Fibroblast of lung (primary cell): ENCODE measurements around the gene NOD1. TPM values are rescaled to one million over a fixed set of nuclear protein-coding genes. Genes with fewer than 3 reads are reported as not detected.

ENCODE experiments used
- DNase-seq, 2 donors: peaks; one replicate each; pipeline versions ENCODE4 v3.0.0 to v3.0.0-alpha.2; 2010; ENCODE audit warnings: low read depth in 2 of 2
- H2AFZ ChIP-seq: 2 replicates; pipeline ENCODE4 v1.5.1; 2012; ENCODE audit warnings: low read length, control low read depth, inconsistent platforms
- H3K27ac ChIP-seq: 2 replicates; pipeline ENCODE4 v1.5.1; 2011; ENCODE audit warnings: low read length, control low read depth; ENCODE audit not compliant: insufficient read depth
- H3K27me3 ChIP-seq: 2 replicates; pipeline ENCODE4 v1.5.1; 2011; ENCODE audit warnings: mild to moderate bottlenecking, low read length; ENCODE audit not compliant: control insufficient read depth, insufficient read depth
- H3K36me3 ChIP-seq: 2 replicates; pipeline ENCODE4 v1.5.1; 2011; ENCODE audit warnings: low read length; ENCODE audit not compliant: control insufficient read depth, insufficient read depth
- H3K4me1 ChIP-seq: 2 replicates; pipeline ENCODE4 v1.5.1; 2011; ENCODE audit warnings: low read length; ENCODE audit not compliant: control insufficient read depth, insufficient read depth; ENCODE audit errors: extremely low read depth
- H3K4me2 ChIP-seq: 2 replicates; pipeline ENCODE4 v1.5.1; 2011; ENCODE audit warnings: low read length, control low read depth; ENCODE audit not compliant: insufficient read depth; ENCODE audit errors: extremely low read depth
- H3K4me3 ChIP-seq, 4 experiments: fragments of 200-600 bp in 1 of 4; sonication (generic) in 1 of 4; replicated peaks in 1 of 4; 2 replicates each; pipeline ENCODE4 v1.5.1; 2011 to 2016; ENCODE audit warnings: low read length in 4 of 4, low read depth in 3 of 4, mild to moderate bottlenecking in 3 of 4, control low read depth in 2 of 4, inconsistent platforms in 1 of 4, mixed read lengths in 1 of 4; ENCODE audit not compliant: insufficient read depth in 1 of 4; ENCODE audit errors: control extremely low read depth in 1 of 4
- H3K79me2 ChIP-seq: 2 replicates; pipeline ENCODE4 v1.5.1; 2012; ENCODE audit warnings: mild to moderate bottlenecking, low read length, inconsistent platforms; ENCODE audit not compliant: control insufficient read depth, insufficient read depth
- H3K9ac ChIP-seq: 2 replicates; pipeline ENCODE4 v1.5.1; 2011; ENCODE audit warnings: mild to moderate bottlenecking, low read length, control low read depth; ENCODE audit not compliant: insufficient read depth
- H3K9me3 ChIP-seq: 2 replicates; pipeline ENCODE4 v1.5.1; 2012; ENCODE audit warnings: low read depth, low read length; ENCODE audit not compliant: control insufficient read depth, insufficient read depth
- H4K20me1 ChIP-seq: 2 replicates; pipeline ENCODE4 v1.5.1; 2011; ENCODE audit warnings: low read length; ENCODE audit not compliant: control insufficient read depth, insufficient read depth; ENCODE audit errors: extremely low read depth
- EZH2 ChIP-seq: IDR thresholded peaks from 2 replicates; pipeline ENCODE4 v1.5.1; 2012; ENCODE audit warnings: low read length, control low read depth, mild to moderate bottlenecking; ENCODE audit errors: missing control alignments
- polyA plus RNA-seq, 2 donors: library from polyadenylated mRNA; depleted of rRNA in 1 of 2; stranded (reverse) in 1 of 2; unstranded in 1 of 2; fragments of >200 nt; gene quantifications; 2 replicates each; pipeline ENCODE4 v1.2.1, GENCODE V29; 2011 to 2012; ENCODE audit warnings: missing spikeins in 1 of 2
- total RNA-seq: library from RNA; depleted of rRNA; stranded (reverse); fragments of >200 nt; gene quantifications from 2 replicates; pipeline ENCODE4 v1.2.1, GENCODE V29; 2014
- TF ChIP-seq, protein P1 (sequence below), 2 donors: IDR thresholded peaks in 1 of 2; conservative IDR thresholded peaks in 1 of 2; 1 replicate in 1 of 2; 2 replicates in 1 of 2; pipeline ENCODE4 v1.5.1; 2011 to 2012; ENCODE audit warnings: low read length in 2 of 2, control low read depth in 1 of 2, inconsistent platforms in 1 of 2, low read depth in 1 of 2, mild to moderate bottlenecking in 1 of 2

Gene NOD1
- total and polyA plus RNA-seq, 2 donors (not counting 1 experiment from before 2014, with no cell fraction given), result 3.3 to 7.3 TPM

DNA sequence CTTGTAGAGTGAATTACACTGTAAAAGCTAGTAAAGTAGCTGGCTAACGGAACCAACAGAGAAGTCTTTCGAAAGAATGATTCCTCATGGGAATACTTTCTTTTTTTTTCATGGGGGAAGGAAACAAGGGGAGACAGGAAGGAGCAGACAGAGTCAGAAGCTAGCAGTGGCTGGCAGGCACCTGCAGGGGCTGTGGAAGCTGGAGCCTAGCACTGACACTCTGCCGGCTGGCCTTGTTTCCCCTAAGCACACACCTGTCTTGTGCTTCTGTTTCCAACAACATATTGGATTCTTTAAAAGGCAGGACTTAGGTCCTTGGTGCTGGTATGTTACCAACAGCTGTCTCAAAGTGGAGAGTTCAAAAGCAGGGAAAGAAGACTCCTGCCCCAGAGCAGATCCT, 24.7 kb downstream of the NOD1 start:
- DNase-seq, result no peak
- Histone ChIP-seq H4K20me1 (no peaks in the 10 kb centered on the region), H3K27ac (no peak overlapping the region), H3K9me3 (no peaks in the 10 kb centered on the region), H3K4me2 (no peak overlapping the region), H3K27me3 (no peaks in the 10 kb centered on the region), H3K4me3 (no peak overlapping the region), H2AFZ (no peak overlapping the region), H3K36me3 (peaks cover 13% of the 10 kb centered on the region), H3K4me1 (no peaks in the 10 kb centered on the region), H3K9ac (no peak overlapping the region), H3K79me2 (no peaks in the 10 kb centered on the region)
- no peak for TF ChIP-seq EZH2
- TF ChIP-seq, protein P1, sequence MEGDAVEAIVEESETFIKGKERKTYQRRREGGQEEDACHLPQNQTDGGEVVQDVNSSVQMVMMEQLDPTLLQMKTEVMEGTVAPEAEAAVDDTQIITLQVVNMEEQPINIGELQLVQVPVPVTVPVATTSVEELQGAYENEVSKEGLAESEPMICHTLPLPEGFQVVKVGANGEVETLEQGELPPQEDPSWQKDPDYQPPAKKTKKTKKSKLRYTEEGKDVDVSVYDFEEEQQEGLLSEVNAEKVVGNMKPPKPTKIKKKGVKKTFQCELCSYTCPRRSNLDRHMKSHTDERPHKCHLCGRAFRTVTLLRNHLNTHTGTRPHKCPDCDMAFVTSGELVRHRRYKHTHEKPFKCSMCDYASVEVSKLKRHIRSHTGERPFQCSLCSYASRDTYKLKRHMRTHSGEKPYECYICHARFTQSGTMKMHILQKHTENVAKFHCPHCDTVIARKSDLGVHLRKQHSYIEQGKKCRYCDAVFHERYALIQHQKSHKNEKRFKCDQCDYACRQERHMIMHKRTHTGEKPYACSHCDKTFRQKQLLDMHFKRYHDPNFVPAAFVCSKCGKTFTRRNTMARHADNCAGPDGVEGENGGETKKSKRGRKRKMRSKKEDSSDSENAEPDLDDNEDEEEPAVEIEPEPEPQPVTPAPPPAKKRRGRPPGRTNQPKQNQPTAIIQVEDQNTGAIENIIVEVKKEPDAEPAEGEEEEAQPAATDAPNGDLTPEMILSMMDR (conservative IDR thresholded peaks at IDR 0.05 in 1 of 2, IDR thresholded peaks at IDR 0.05 in 1 of 2; ENCODE audit: low read depth in 1 of 2, low read length in 2 of 2), result no peak

DNA sequence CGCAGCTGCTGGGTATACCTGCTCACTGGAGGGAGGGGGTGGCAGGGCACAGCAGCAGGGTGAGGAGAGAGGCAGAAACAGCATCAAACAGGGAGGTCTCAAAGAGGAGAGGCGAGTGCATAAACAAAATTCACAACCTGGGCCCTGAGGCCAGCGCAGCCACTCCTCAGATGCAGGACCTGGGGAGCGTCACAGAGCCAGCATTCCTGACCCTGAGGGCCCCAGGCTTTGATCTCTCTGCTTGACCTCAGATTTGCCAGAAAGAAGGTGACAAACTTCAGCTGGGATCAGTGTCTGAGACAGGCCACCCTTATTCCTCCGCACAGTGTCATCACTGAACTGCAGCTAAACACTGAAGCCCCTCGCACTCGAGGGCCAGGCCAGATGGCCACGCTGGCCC, 25.6 kb downstream of the NOD1 start:
- Histone ChIP-seq H3K4me3 (no peak overlapping the region), H3K27ac (no peak overlapping the region), H4K20me1 (no peaks in the 10 kb centered on the region), H3K79me2 (no peaks in the 10 kb centered on the region), H3K4me1 (no peaks in the 10 kb centered on the region), H2AFZ (no peak overlapping the region), H3K27me3 (no peaks in the 10 kb centered on the region), H3K9ac (no peak overlapping the region), H3K9me3 (no peaks in the 10 kb centered on the region), H3K4me2 (no peak overlapping the region), H3K36me3 (peaks cover 13% of the 10 kb centered on the region)
- DNase-seq, result no peak
- no peak for TF ChIP-seq EZH2

DNA sequence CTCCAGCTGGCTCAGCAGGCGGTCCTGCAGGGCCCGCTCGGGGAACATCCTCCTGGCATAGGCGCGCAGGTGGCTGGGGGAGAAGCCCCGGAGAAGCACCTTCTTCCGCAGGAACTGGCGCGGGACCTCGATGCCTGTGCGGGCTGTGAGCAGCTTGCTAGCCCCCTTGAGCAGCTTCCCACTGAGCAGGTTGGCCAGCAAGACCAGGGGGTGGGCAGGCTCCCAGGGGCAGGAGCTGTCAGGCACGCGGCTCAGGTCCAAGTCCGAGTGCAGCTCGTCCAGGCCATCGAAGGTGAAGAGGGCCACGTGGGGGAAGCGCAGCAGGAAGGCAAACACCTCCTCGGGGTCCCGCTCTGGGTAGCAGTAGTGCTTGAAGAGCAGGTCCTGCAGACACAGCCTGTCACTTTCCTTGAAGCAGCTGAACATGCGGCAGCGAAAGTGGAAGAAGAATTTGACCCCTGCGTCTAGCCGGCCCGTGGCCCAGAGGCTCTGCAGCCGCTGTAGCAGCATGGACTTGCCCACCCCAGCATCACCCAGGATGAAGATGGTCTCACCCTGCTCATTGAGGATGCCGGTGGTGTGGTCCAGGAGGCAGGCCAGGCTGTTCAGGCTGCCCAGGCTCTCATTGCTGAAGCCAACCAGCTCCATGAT, 26.2 kb downstream of the NOD1 start:
- Histone ChIP-seq H3K27me3 (no peaks in the 10 kb centered on the region), H3K36me3 (peaks cover 13% of the 10 kb centered on the region), H3K4me1 (no peaks in the 10 kb centered on the region), H3K9me3 (no peaks in the 10 kb centered on the region), H4K20me1 (no peaks in the 10 kb centered on the region), H3K4me2 (no peak overlapping the region), H3K4me3 (no peak overlapping the region), H3K9ac (no peak overlapping the region), H3K27ac (no peak overlapping the region), H3K79me2 (no peaks in the 10 kb centered on the region), H2AFZ (no peak overlapping the region)
- no peak for DNase-seq
- TF ChIP-seq, protein P1 (conservative IDR thresholded peaks at IDR 0.05 in 1 of 2, IDR thresholded peaks at IDR 0.05 in 1 of 2; ENCODE audit: low read depth in 1 of 2, low read length in 2 of 2), result no peak
- no peak for TF ChIP-seq EZH2
